Aortic smooth muscle cell (primary cell): ENCODE data around the gene PCDHGA2. TPM values are rescaled to one million over a fixed set of nuclear protein-coding genes. Genes with fewer than 3 reads are reported as not detected.

Source experiments
- total RNA-seq: library from RNA; depleted of rRNA; stranded (reverse); fragments of >200 nt; gene quantifications from 2 replicates; pipeline ENCODE4 v1.2.3, GENCODE V29; 2014

PCDHGA2 gene
- 1.7 and 2.5 TPM in 2 replicates for total RNA-seq

DNA sequence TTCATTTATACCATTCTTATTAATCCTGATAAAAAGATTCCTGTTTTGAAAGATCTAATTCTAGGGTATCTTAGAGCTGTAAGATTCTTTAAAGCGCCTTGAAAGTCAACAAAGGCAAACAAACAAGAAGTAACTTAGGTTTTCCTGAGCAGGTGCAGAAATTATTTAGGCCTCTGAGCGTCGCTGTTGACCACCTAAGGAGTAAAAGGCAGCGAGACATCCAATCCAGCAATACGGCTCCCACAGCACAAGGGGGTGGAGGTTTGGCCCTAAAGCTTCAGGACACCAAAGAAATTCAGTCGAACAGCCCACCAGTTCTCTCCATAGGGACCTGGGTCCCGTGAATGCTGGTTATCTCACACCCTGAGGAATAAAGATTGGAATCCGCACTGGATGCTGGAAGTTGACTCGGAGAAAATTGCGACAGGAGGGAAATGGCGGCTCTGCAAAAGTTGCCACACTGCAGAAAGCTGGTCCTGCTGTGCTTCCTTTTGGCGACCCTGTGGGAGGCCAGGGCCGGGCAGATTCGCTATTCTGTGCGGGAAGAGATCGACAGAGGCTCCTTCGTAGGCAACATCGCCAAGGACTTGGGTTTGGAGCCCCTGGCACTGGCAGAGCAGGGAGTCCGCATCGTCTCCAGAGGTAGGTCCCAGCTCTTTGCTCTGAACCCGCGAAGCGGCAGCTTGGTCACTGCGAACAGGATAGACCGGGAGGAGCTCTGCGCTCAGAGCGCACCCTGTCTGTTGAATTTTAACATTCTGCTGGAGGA, at the start of gene PCDHGA2:
PCDHGA2 (plus strand) TSS at position 223 of the 769 bp plus-strand sequence.

DNA sequence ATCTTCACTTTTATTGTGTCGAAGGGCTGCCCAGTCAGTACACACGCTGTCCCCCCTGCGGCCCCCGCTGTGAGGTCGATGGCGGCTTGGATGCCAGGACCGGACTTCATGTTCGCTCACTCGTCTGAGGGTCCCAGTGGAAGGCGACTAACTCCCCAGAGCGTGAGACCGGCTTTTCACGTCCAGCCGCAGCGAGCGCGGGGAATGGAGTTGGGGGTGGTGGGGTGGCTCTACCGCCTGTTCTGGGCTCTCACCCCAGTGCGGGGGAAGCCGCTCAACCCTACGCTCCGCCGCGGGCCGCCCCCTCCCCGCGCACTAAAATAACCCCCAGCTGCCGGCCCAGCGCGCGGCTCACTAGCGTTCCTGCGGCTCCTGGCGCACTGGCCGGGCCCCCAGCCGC, 34.8 kb upstream of the PCDHGA2 start, which contains the start of gene SLC25A2:
SLC25A2 (minus strand) TSS at position 294 of the 400 bp plus-strand sequence; CDS start at position 110, 184 bp downstream.

DNA sequence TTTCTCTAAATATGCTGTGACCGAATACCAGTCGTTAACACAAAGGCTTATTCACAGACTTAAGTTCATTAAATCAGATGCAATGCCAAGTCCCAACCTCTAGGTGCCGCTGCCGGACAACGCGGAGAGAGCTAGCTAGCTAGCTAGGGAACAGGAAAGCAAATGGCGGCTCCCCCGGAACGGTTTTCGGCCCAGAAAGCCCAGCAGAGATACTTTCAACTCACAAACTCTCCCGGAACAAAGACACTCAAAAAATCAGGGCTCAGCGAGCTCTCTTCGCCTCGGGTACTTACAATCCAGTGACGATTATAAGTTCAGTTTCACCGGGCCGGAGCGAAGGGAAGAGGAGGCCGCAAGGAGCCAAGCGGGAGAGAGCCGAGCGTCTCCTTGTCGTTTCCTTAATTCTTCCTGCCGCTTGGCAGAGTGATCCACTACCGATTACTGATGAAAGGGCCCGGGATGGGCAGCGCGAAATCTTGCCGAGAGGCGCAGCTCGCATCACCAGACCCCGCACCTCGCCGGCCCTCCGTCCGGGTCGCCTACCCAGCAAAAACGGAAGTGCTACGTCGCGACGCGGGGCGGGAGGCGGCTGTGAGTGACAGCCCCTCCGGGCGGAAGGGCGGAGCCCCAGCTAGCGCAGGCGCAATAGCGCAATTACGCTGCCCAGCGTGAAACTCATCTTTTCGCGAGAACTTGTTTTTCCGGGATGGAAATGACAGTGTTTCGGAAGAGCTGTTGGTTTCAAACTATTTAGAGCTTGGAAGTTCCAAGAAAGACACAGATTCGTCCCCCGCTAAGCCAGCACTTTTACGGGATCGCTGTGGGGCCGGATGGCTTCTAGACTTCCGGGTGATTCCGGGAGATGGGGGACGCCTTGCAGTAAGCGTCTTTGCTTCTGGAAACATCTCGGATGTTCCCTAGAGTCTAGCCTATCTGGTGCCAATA, 18.1 kb upstream of the PCDHGA2 start, which contains the start of gene TAF7:
TAF7 (minus strand) TSS at position 560 of the 945 bp plus-strand sequence. CDS start 740 bp downstream, outside the sequence.

DNA sequence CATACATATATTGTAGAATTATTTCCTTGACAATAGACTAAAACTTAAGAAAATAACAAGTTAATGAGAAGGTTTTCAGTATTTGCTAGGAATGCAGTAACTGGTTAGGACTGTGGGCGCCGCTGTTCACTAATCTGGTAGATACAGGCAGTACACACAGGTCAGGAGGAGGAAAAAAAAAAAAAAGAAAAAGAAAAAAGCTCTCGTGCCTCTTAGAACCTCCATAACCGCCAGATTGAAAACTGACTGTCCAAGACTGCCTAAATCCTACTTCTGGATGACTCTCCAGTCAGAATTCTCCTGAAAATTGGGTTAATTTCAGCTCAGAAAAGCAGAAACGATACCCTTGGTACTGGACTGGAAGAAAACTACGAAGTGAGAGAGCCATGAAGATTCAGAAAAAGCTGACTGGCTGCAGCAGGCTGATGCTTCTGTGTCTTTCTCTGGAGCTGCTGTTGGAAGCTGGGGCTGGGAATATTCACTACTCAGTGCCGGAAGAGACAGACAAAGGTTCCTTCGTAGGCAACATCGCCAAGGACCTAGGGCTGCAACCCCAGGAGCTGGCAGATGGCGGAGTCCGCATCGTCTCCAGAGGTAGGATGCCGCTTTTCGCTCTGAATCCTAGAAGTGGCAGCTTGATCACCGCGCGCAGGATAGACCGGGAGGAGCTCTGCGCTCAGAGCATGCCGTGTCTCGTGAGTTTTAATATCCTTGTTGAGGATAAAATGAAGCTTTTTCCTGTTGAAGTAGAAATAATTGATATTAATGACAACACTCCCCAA, 8.1 kb upstream of the PCDHGA2 start, which contains the start of gene PCDHGA1:
PCDHGA1 (plus strand) TSS at position 216 of the 782 bp plus-strand sequence.

DNA sequence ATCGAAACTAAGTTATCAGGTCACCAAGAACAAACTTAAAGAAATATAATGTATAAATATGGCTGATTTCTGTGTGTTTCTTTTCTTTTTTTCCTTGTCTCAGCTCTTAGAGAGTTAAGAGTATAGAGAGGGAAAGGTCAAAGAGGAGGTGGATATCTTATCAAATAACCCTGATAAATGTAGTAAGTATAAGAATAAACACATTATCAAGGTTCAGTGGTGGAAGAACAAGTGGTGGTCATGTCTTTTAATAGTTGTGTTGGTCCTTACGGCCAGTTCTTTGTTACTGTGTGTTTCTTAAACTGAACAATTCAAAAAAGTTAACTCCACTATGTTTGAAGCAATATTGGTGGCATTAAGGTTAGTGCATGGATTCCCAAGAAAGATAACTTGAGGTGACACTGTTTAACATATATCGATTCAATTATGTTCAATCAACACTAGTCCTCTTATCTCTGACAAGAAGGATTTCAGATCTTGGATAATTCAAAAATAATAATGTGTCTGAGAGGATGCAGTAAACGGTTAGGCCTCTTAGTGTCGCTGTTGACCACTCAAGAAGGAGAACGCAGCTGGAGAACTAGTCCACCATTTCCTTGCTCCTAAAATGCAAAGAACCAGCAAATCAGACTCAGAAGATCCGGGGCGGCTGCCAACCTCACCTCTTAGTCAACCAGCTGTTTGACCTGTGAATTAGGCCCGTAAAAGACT, 4.8 kb downstream of the PCDHGA2 start, which contains the start of gene PCDHGA3:
PCDHGA3 (plus strand) TSS at position 588 of the 711 bp plus-strand sequence. CDS start 205 bp downstream, outside the sequence.

DNA sequence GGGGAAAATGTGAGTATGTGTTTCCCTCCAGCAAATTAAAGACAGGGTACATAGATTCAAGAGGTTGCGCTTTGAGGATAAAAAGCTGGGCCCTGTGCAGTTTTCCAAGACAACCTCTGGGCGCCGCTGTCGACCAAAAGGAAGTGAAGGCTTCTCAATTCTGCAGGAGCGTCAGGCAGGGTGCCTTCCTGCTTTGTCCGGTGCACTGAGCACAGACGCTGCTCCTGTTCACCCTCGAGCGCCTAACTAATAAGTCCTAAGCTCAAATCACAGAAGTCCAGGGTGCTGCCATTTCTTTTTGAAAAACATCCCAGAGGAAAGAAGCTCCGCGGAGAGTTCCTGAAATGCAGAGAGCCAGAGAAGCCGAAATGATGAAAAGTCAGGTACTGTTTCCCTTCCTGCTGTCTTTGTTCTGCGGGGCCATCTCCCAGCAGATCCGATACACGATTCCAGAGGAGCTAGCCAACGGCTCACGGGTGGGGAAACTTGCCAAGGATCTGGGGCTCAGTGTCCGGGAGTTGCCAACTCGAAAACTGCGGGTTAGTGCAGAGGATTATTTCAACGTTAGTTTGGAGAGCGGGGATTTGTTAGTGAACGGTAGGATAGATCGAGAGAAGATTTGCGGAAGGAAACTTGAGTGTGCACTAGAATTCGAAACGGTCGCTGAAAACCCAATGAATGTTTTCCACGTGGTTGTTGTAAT, 11.5 kb downstream of the PCDHGA2 start, which contains the start of gene PCDHGB1:
PCDHGB1 (plus strand) TSS at position 183 of the 703 bp plus-strand sequence; CDS start at position 345, 162 bp downstream.

DNA sequence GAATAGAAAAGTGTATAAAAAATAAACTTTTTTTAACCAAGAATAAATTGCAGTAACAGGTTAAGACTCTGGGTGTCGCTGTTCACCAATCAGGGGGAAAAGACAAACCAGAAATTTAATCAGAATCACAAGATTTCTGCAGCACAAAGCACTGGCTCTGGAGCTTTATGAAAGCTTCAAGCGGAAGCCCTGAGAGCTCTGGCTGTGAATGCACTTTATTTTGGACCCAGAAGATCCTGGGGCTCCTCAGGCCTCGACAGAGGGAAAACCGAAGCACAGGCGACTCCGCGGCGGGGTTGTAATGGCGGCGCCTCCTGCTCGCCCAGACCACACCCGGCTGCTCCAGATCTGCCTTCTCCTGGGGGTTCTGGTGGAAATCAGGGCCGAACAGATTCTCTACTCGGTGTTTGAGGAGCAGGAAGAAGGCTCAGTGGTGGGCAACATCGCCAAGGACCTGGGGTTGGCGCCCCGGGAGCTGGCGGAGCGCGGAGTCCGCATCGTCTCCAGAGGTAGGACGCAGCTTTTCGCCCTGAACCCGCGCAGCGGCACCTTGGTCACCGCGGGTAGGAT, 16.4 kb downstream of the PCDHGA2 start, which contains the start of gene PCDHGA4:
PCDHGA4 (plus strand) TSS at position 122 of the 570 bp plus-strand sequence; CDS start at position 209, 87 bp downstream.

DNA sequence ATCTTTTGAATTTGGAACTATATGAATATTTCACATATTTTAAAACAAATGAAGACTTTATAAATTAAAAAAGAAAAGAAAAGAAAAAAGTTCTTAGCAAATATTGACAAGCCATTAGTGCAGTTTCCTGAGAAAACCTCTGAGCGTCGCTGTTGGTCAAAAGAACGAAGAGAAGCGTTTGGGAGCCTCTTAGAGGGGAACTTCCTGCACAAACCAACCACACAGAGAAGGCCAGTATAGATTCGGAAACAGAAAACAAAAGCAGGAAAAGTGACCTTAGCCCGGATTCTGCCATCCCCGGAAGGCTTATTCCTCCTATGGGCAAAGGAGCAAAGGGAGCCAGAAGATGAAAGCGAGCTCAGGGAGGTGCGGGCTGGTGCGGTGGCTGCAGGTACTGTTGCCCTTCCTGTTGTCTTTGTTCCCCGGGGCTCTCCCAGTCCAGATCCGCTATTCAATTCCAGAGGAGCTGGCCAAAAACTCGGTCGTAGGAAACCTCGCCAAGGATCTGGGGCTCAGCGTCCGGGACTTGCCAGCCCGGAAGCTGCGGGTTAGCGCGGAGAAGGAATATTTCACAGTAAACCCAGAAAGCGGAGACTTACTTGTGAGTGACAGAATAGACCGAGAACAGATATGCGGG, 21.3 kb downstream of the PCDHGA2 start, which contains the start of gene PCDHGB2:
PCDHGB2 (plus strand) TSS at position 205 of the 637 bp plus-strand sequence; CDS start at position 347, 142 bp downstream.

DNA sequence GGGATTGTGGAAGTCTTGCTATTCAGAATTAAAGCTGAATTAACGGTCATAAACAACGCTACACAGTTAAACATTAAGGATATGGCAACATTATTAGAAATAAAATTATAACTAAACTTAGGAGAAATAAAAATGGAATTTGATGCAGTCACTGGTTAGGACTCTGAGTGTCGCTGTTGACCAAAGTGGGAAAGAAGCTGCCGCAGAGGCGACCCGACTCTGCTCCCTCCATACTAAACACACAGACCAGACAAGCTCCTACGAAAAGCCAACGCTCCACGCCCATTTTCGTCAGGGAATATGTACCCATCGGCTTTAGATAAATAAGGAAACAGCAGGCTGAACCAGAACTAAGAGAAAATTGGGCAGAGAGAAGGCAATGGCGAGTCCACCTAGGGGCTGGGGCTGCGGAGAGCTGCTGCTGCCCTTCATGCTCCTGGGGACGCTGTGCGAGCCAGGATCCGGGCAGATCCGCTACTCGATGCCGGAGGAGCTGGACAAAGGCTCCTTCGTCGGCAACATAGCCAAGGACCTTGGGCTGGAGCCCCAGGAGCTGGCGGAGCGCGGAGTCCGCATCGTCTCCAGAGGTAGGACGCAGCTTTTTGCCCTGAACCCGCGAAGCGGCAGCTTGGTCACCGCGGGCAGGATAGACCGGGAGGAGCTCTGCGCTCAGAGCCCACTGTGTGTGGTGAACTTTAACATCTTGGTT, 25.5 kb downstream of the PCDHGA2 start, which contains the start of gene PCDHGA5:
PCDHGA5 (plus strand) TSS at position 211 of the 709 bp plus-strand sequence; CDS start at position 380, 169 bp downstream.

DNA sequence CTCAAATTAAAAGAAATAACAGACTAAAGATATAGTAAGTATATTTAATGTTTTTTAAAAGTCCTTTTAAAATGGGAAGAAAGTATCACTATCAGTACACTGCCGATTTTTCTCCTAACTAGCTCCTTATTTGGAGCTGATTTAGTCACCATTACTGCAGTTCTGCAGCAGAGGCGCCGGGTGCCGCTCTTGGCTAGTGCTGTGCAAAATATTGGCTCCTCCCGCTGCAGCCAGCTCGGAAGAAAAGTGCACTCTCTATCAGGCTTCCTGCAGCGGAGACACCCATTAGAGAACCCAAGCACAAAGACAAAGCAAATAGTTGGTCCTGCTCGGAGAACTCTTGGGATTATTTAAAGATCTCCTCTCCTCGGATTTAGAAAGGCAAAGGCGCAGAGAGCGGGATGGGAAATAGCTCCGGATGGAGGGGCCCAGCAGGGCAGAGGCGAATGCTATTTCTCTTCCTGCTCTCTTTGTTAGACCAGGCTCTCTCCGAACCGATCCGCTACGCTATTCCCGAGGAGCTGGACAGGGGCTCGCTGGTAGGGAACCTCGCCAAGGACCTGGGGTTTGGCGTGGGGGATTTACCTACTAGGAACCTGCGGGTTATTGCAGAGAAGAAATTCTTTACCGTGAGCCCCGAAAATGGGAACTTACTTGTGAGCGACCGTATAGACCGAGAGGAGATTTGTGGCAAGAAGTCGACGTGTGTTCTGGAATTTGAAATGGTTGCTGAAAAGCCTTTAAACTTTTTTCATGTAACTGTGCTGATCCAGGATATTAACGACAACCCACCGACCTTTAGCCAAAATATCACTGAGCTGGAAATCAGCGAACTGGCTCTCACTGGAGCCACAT, 31.7 kb downstream of the PCDHGA2 start, which contains the start of gene PCDHGB3:
PCDHGB3 (plus strand) TSS at position 249 of the 855 bp plus-strand sequence; CDS start at position 402, 153 bp downstream.

DNA sequence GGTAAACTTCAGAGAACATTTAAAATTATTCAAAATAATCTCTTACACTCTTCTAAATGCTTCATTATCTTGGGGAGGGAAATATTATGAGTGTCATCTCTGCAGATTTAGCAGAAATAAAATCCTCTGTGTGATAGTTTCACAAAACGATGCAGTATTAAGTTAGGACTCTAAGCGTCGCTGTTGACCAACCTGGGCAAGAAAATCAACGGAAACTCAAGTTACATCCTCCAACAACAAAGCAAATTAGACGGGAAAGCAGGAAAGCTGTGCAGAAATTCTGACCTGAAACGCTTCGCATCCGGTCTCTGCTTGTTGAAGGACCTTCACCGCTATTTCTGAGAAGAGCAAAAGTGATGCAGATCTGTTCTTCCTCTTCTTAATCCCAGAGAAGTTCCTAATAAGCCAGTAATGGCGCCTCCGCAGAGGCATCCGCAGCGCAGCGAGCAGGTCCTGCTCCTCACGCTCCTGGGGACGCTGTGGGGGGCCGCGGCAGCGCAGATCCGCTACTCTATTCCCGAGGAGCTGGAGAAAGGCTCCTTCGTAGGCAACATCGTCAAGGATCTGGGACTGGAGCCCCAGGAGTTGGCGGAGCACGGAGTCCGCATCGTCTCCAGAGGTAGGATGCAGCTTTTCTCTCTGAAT, 35.2 kb downstream of the PCDHGA2 start, which contains the start of gene PCDHGA6:
PCDHGA6 (plus strand) TSS at position 219 of the 645 bp plus-strand sequence; CDS start at position 412, 193 bp downstream.

DNA sequence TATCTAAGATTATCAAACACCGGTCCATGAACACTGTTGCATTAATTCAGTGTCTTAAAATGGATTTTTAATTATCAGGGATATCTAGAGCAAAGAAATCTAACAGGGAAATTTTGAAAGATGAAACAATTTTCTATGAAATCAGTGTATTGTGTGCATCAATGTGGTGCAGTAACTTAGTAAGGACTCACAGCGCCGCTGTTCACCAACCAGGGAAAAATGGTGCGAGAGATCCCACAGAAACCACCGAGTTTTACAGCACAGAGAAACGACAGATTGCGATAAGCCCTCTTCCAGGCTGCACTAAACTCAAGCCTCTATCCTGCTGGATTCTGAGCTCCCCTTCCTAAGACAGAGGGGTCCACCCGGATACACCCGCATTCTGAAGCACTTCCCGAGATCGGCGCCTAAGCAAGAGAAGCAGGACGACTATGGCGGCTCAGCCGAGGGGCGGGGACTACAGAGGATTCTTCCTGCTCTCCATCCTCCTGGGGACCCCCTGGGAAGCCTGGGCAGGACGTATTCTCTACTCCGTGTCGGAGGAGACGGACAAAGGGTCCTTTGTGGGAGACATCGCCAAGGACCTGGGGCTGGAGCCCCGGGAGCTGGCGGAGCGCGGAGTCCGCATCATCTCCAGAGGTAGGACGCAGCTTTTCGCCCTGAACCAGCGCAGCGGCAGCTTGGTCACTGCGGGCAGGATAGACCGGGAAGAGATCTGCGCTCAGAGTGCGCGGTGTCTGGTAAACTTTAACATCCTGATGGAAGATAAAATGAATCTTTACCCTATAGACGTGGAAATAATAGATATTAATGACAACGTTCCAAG, 44.1 kb downstream of the PCDHGA2 start, which contains the start of gene PCDHGA7:
PCDHGA7 (plus strand) TSS at position 274 of the 826 bp plus-strand sequence; CDS start at position 432, 158 bp downstream.

DNA sequence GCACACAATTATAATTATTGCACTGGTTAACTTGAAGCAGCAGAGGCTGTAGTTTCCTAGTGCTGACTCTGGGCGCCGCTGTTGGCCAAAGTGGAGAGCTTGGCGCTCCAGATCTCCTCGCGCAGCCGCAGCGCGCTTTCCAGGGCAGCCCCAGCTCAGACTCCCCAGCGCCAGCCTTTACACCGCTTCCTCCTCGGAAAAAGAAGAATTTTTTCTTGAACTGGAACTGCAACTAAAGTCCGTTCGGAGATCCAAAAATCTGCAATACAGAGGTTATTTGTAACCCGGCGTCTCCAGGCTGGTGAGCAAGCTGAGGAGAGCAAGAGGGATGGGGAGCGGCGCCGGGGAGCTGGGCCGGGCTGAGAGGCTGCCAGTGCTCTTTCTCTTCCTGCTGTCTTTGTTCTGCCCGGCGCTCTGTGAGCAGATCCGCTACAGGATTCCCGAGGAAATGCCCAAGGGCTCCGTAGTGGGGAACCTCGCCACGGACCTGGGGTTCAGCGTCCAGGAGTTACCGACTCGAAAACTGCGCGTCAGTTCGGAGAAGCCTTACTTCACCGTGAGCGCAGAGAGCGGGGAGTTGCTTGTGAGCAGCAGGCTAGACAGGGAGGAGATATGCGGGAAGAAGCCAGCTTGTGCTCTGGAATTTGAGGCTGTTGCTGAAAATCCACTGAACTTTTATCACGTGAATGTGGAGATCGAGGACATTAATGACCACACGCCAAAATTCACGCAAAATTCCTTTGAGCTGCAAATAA, 49.2 kb downstream of the PCDHGA2 start, which contains the start of gene PCDHGB4:
PCDHGB4 (plus strand) TSS at position 142 of the 755 bp plus-strand sequence; CDS start at position 329, 187 bp downstream.

DNA sequence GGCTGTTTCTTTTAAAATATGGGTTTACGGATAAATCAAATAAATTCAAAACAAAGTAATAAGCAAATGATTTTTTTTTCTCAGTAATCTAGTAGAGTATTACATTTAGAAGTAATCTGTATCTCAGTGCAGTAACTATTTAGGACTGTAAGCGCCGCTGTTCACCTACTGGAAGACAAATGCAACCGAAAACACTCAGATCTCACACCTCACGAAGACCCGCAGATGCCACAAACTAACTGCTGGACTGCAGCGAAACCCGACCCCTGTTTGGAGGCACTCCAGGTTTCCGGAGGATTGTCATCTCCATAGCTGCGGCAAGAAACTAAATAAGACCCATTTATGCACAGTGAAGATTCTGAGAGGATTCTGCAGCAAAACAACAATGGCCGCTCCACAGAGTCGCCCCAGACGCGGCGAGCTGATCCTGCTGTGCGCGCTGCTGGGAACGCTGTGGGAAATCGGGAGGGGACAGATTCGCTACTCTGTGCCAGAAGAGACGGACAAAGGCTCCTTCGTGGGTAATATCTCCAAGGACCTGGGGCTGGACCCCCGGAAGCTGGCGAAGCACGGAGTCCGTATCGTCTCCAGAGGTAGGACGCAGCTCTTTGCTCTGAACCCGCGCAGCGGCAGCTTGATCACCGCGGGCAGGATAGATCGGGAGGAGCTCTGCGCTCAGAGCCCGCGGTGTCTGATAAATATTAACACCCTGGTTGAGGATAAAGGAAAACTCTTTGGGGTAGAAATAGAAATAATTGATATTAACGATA, 54.1 kb downstream of the PCDHGA2 start, which contains the start of gene PCDHGA8:
PCDHGA8 (plus strand) TSS at position 205 of the 770 bp plus-strand sequence; CDS start at position 386, 181 bp downstream.

